Spleen (tissue), 11 donors: Measurements from ENCODE around the gene DSC3. TPM values are rescaled to one million over a fixed set of nuclear protein-coding genes. Genes with fewer than 3 reads are reported as not detected.

ENCODE experiments used
- DNase-seq: peaks from one replicate; pipeline ENCODE4 v3.0.0-alpha.2; 2020
- H3K27ac ChIP-seq, 8 donors: fragments of 200-600 bp; sonication (generic) in 7 of 8; 1 replicate in 4 of 8; 2 replicates in 4 of 8; pipeline versions ENCODE4 v1.5.0 to v1.8.0; 2016 to 2021; ENCODE audit warnings: inconsistent platforms in 4 of 8, mild to moderate bottlenecking in 4 of 8, moderate library complexity in 1 of 8
- H3K27me3 ChIP-seq, 7 donors: fragments of 200-600 bp; sonication (generic) in 6 of 7; replicated peaks in 1 of 7; 1 replicate in 4 of 7; 2 replicates in 3 of 7; pipeline versions ENCODE4 v1.5.0 to v1.8.0; 2016 to 2021; ENCODE audit warnings: inconsistent platforms in 3 of 7, mild to moderate bottlenecking in 1 of 7
- H3K36me3 ChIP-seq, 6 donors: fragments of 200-600 bp; sonication (generic) in 5 of 6; 1 replicate in 4 of 6; 2 replicates in 2 of 6; pipeline versions ENCODE4 v1.5.0 to v1.8.0; 2016 to 2021; ENCODE audit warnings: inconsistent platforms in 2 of 6
- H3K4me1 ChIP-seq, 6 donors: fragments of 200-600 bp; sonication (generic) in 5 of 6; 1 replicate in 3 of 6; 2 replicates in 3 of 6; pipeline versions ENCODE4 v1.5.0 to v1.8.0; 2016 to 2021; ENCODE audit warnings: inconsistent platforms in 3 of 6
- H3K4me3 ChIP-seq, 8 donors: fragments of 200-600 bp; sonication (generic) in 7 of 8; 1 replicate in 4 of 8; 2 replicates in 4 of 8; pipeline versions ENCODE4 v1.5.0 to v1.8.0; 2016 to 2021; ENCODE audit warnings: inconsistent platforms in 4 of 8, mild to moderate bottlenecking in 4 of 8, moderate library complexity in 2 of 8
- H3K9me3 ChIP-seq, 8 donors: fragments of 200-600 bp; sonication (generic) in 7 of 8; 1 replicate in 4 of 8; 2 replicates in 4 of 8; pipeline versions ENCODE4 v1.5.0 to v1.8.0; 2016 to 2021; ENCODE audit warnings: inconsistent platforms in 4 of 8
- CTCF ChIP-seq, 11 experiments: fragments of 200-600 bp in 7 of 11; fragments of 450-650 bp in 4 of 11; sonication (generic) in 4 of 11; IDR thresholded peaks in 8 of 11; conservative IDR thresholded peaks in 3 of 11; 1 replicate in 7 of 11; 2 replicates in 4 of 11; pipeline versions ENCODE4 v1.4.0 to v1.8.0; 2016 to 2021; ENCODE audit warnings: antibody characterized with exemption in 11 of 11, inconsistent platforms in 4 of 11, mild to moderate bottlenecking in 1 of 11
- POLR2A ChIP-seq, 3 donors: fragments of 450-650 bp; IDR thresholded peaks; one replicate each; pipeline ENCODE4 v1.5.1; 2017; ENCODE audit warnings: antibody characterized with exemption in 3 of 3, mild to moderate bottlenecking in 1 of 3
- POLR2AphosphoS5 ChIP-seq, 3 donors: sonication (generic); formaldehyde crosslinking; IDR thresholded peaks; one replicate each; pipeline ENCODE4 v1.5.1; 2017; ENCODE audit warnings: antibody characterized with exemption in 3 of 3
- WGBS, 5 donors: extraction: QIAGEN DNeasy Blood & Tissue Kit in 3 of 5; methylation state at CpG; one replicate each; pipeline versions ENCODE4 v1.1.5 to v1.1.7; 2013 to 2018; 5-methylcytosine and 5-hydroxymethylcytosine counted together
- intact Hi-C: fragments of 100-400 bp; cut with DNase I; formaldehyde crosslinking; loops from one replicate; pipeline ENCODE4 v1.15.0; 2023; ENCODE audit warnings: low total_unique reads
- polyA plus RNA-seq, 3 donors: library from polyadenylated mRNA; stranded (reverse); fragments of 200-250 nt; gene quantifications; one replicate each; pipeline ENCODE4 v1.2.1, GENCODE V29; 2013
- total RNA-seq, 7 donors: library from RNA; depleted of rRNA in 3 of 7; stranded (reverse); fragments of >200 nt in 3 of 7; fragmentation: NEBNext Ultra II Directional in 4 of 7; extraction: Animal tissue kit (Norgen Biotek cat#: 25700) in 4 of 7; gene quantifications; one replicate each; pipeline versions ENCODE4 v1.1.0 to v1.2.1, GENCODE V29; 2016 to 2021
- donor health status: healthy with polysubstance abuse.
- donor health status: DM: no; HTN: no; CAD: no; lungs with moderate emphysema.
- donor health status: DM: no; HTN: no; CAD: no.
- donor health status: Bipolar disorder and iron deficiency.
- donor health status: healthy.
- donor health status: DM: no; HTN: no; CAD: no.
- donor health status: DM: yes; HTN: yes; CAD: no.

The DSC3 gene
- total and polyA plus RNA-seq, 10 donors: 0.03 to 0.14 (median 0.07) TPM; not detected in 6

- no peak overlapping the region for H3K27ac ChIP-seq
- no peak for DNase-seq
- H3K4me3 ChIP-seq: no peak overlapping the region
- H3K27me3 ChIP-seq: peaks cover 0 to 48% (median 30%) of the 10 kb centered on the region in 7 donors
- intact Hi-C loops: no loop called here
- peaks cover 0 to 17% (median 0%) of the 10 kb centered on the region in 8 donors for H3K9me3 ChIP-seq
- WGBS, 5 donors: 66 to 82% (median 72%) methylated on average over 3 of the region's 3 CpGs
- H3K36me3 ChIP-seq: no peaks in the 10 kb centered on the region
- no peak for TF ChIP-seq CTCF (IDR thresholded peaks at IDR 0.05 in 8 of 11, conservative IDR thresholded peaks at IDR 0.05 in 3 of 11)
- TF ChIP-seq POLR2AphosphoS5 (IDR thresholded peaks at IDR 0.05): no peak
- no peak for TF ChIP-seq POLR2A (IDR thresholded peaks at IDR 0.05)
- peaks cover 0 to 21% (median 6%) of the 10 kb centered on the region in 6 donors for H3K4me1 ChIP-seq
Observed at GRCh38 chr18:31044926-31045325, 2.4 kb upstream of the DSC3 start.

- Histone ChIP-seq H3K4me1 (peaks cover 0 to 21% (median 6%) of the 10 kb centered on the region in 6 donors), H3K9me3 (peaks cover 0 to 17% (median 0%) of the 10 kb centered on the region in 8 donors), H3K4me3 (no peak overlapping the region), H3K27me3 (peaks cover 0 to 60% (median 30%) of the 10 kb centered on the region in 7 donors), H3K27ac (no peak overlapping the region), H3K36me3 (no peaks in the 10 kb centered on the region)
- 46 to 62% (median 53%) methylated on average over 7 of the region's 7 CpGs for WGBS, 5 donors
- no peak for DNase-seq
- no peak for TF ChIP-seq POLR2A (IDR thresholded peaks at IDR 0.05)
- TF ChIP-seq CTCF (IDR thresholded peaks at IDR 0.05 in 8 of 11, conservative IDR thresholded peaks at IDR 0.05 in 3 of 11): no peak
- no peak for TF ChIP-seq POLR2AphosphoS5 (IDR thresholded peaks at IDR 0.05)
- intact Hi-C loops: no loop called here
Observed at GRCh38 chr18:31043709-31044108, 1.2 kb upstream of the DSC3 start.

GRCh38 chr18:31042084-31042405 is 497 bp downstream of the DSC3 start:
- TF ChIP-seq POLR2A (IDR thresholded peaks at IDR 0.05) (no peak), CTCF (IDR thresholded peaks at IDR 0.05 in 8 of 11, conservative IDR thresholded peaks at IDR 0.05 in 3 of 11) (no peak), POLR2AphosphoS5 (IDR thresholded peaks at IDR 0.05) (no peak)
- 6 to 13% (median 8%) methylated on average over 14 to 17 of the region's 17 CpGs for WGBS, 5 donors

GRCh38 chr18:31041271-31042083 is 1.1 kb downstream of the DSC3 start:
- 5 to 12% (median 6%) methylated on average over 47 to 52 of the region's 52 CpGs for WGBS, 5 donors
- TF ChIP-seq POLR2AphosphoS5 (IDR thresholded peaks at IDR 0.05) (no peak), CTCF (IDR thresholded peaks at IDR 0.05 in 8 of 11, conservative IDR thresholded peaks at IDR 0.05 in 3 of 11) (no peak), POLR2A (IDR thresholded peaks at IDR 0.05) (no peak)
- Histone ChIP-seq H3K27ac (no peak overlapping the region), H3K4me3 (no peak overlapping the region), H3K27me3 (peaks cover 0 to 60% (median 30%) of the 10 kb centered on the region in 7 donors), H3K9me3 (peaks cover 0 to 17% (median 0%) of the 10 kb centered on the region in 8 donors), H3K4me1 (peaks cover 0 to 21% (median 6%) of the 10 kb centered on the region in 6 donors), H3K36me3 (no peaks in the 10 kb centered on the region)
- intact Hi-C loops: no loop called here
- DNase-seq: peak; percentile 61

More at GRCh38 chr18:31042084-31042405, 497 bp downstream of the DSC3 start:
- intact Hi-C loops: no loop called here
- Histone ChIP-seq H3K4me1 (peaks cover 0 to 21% (median 6%) of the 10 kb centered on the region in 6 donors), H3K27me3 (peaks cover 0 to 60% (median 30%) of the 10 kb centered on the region in 7 donors), H3K36me3 (no peaks in the 10 kb centered on the region), H3K4me3 (peak overlapping the region in 2 of 8 donors; percentile 18 to 49), H3K27ac (no peak overlapping the region), H3K9me3 (peaks cover 0 to 17% (median 0%) of the 10 kb centered on the region in 8 donors)
- no peak for DNase-seq
